ENCODE measurements around the gene POFUT2.

Gene POFUT2

GRCh38 chr21:45277101-45278045 lies 10.3 kb downstream of the POFUT2 start:
- Histone ChIP-seq H3K9me3 (ENCODE audit: low read length) (peaks cover 18% of the 10 kb centered on the region), H2AFZ (ENCODE audit: low read depth, low read length) (no peak overlapping the region), H3K4me1 (ENCODE audit: insufficient read depth, low read length) (no peaks in the 10 kb centered on the region), H3K27me3 (ENCODE audit: insufficient read depth, low read length) (no peaks in the 10 kb centered on the region), H3K4me3 (ENCODE audit: low read length) (no peak overlapping the region), H3K36me3 (ENCODE audit: insufficient read depth, low read length) (peaks cover 82% of the 10 kb centered on the region)

- no peak overlapping the region for H3K4me3 ChIP-seq (ENCODE audit: low read length)
- no peaks in the 10 kb centered on the region for H3K4me1 ChIP-seq (ENCODE audit: insufficient read depth, low read length)
- H3K36me3 ChIP-seq (ENCODE audit: insufficient read depth, low read length): peaks cover 84% of the 10 kb centered on the region
- no peak overlapping the region for H2AFZ ChIP-seq (ENCODE audit: low read depth, low read length)
- H3K9me3 ChIP-seq (ENCODE audit: low read length): peaks cover 22% of the 10 kb centered on the region
- H3K27me3 ChIP-seq (ENCODE audit: insufficient read depth, low read length): no peaks in the 10 kb centered on the region
Observed at GRCh38 chr21:45276596-45276995, 11.1 kb downstream of the POFUT2 start.

DNA sequence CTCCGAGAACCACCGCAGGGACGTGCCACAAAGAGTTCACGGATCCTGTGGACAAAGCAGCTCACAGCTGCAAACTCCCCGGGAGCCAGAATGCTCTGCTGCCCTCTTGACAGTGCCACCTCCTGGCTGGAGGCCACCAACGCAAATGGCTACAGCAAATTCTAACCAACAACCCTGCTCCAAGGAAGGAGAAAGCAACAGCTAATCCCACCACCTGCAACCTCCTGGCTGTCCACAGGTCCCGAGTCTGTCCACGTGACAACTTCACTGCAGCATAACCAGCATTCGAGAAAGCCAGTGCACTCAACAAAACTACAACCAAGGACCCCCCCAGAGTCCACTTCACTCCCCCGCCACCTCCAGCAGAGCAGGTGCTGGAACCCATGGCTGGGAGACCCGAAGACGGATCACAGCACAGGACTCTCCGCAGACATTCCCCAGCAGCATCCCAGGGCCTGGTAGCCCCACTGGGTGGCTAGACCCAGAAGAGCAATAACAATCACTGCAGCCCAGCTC lies 17.3 kb downstream of the POFUT2 start:
- peaks cover 38% of the 10 kb centered on the region for H3K9me3 ChIP-seq (ENCODE audit: low read length)
- no peak overlapping the region for H2AFZ ChIP-seq (ENCODE audit: low read depth, low read length)
- no peaks in the 10 kb centered on the region for H3K27me3 ChIP-seq (ENCODE audit: insufficient read depth, low read length)
- peaks cover 70% of the 10 kb centered on the region for H3K36me3 ChIP-seq (ENCODE audit: insufficient read depth, low read length)
- no peak overlapping the region for H3K4me3 ChIP-seq (ENCODE audit: low read length)
- no peaks in the 10 kb centered on the region for H3K4me1 ChIP-seq (ENCODE audit: insufficient read depth, low read length)

DNA sequence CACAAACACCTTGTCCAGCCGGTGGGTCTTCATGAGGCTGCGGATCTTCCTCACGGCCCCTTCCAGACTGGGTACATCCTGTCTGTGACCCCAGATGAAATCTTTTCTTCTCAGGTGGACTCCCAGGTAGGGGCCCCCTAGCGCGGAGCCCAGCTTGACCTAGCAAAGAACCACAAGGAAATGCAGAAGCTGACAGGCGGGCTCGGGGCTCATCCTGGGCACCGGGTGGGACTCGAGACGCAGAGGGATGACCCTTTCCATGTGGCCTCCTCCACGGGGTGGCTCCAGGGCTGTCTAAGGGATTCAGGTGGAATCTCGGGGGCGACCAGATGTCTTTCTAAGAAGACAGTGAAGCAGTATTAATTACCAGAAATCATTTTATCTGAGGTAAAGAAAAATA lies 17.8 kb downstream of the POFUT2 start:
- no peaks in the 10 kb centered on the region for H3K4me1 ChIP-seq (ENCODE audit: insufficient read depth, low read length)
- no peaks in the 10 kb centered on the region for H3K27me3 ChIP-seq (ENCODE audit: insufficient read depth, low read length)
- H3K4me3 ChIP-seq (ENCODE audit: low read length): no peak overlapping the region
- H2AFZ ChIP-seq (ENCODE audit: low read depth, low read length): no peak overlapping the region
- peaks cover 70% of the 10 kb centered on the region for H3K36me3 ChIP-seq (ENCODE audit: insufficient read depth, low read length)
- peaks cover 34% of the 10 kb centered on the region for H3K9me3 ChIP-seq (ENCODE audit: low read length)

GRCh38 chr21:45267390-45267760 lies 20.3 kb downstream of the POFUT2 start:
- Histone ChIP-seq H3K27me3 (ENCODE audit: insufficient read depth, low read length) (no peaks in the 10 kb centered on the region), H3K4me3 (ENCODE audit: low read length) (no peak overlapping the region), H3K4me1 (ENCODE audit: insufficient read depth, low read length) (no peaks in the 10 kb centered on the region), H3K36me3 (ENCODE audit: insufficient read depth, low read length) (peaks cover 67% of the 10 kb centered on the region), H3K9me3 (ENCODE audit: low read length) (peaks cover 25% of the 10 kb centered on the region), H2AFZ (ENCODE audit: low read depth, low read length) (no peak overlapping the region)

GRCh38 chr21:45266518-45267389 lies 20.9 kb downstream of the POFUT2 start:
- no peak overlapping the region for H3K4me3 ChIP-seq (ENCODE audit: low read length)
- peaks cover 62% of the 10 kb centered on the region for H3K36me3 ChIP-seq (ENCODE audit: insufficient read depth, low read length)
- no peak overlapping the region for H2AFZ ChIP-seq (ENCODE audit: low read depth, low read length)
- no peaks in the 10 kb centered on the region for H3K27me3 ChIP-seq (ENCODE audit: insufficient read depth, low read length)
- no peaks in the 10 kb centered on the region for H3K4me1 ChIP-seq (ENCODE audit: insufficient read depth, low read length)
- H3K9me3 ChIP-seq (ENCODE audit: low read length): peaks cover 22% of the 10 kb centered on the region

- peaks cover 55% of the 10 kb centered on the region for H3K36me3 ChIP-seq (ENCODE audit: insufficient read depth, low read length)
- H3K4me3 ChIP-seq (ENCODE audit: low read length): no peak overlapping the region
- H3K27me3 ChIP-seq (ENCODE audit: insufficient read depth, low read length): no peaks in the 10 kb centered on the region
- no peak overlapping the region for H2AFZ ChIP-seq (ENCODE audit: low read depth, low read length)
- H3K9me3 ChIP-seq (ENCODE audit: low read length): peaks cover 17% of the 10 kb centered on the region
- H3K4me1 ChIP-seq (ENCODE audit: insufficient read depth, low read length): no peaks in the 10 kb centered on the region
Observed at GRCh38 chr21:45265721-45266517, 21.8 kb downstream of the POFUT2 start.

DNA sequence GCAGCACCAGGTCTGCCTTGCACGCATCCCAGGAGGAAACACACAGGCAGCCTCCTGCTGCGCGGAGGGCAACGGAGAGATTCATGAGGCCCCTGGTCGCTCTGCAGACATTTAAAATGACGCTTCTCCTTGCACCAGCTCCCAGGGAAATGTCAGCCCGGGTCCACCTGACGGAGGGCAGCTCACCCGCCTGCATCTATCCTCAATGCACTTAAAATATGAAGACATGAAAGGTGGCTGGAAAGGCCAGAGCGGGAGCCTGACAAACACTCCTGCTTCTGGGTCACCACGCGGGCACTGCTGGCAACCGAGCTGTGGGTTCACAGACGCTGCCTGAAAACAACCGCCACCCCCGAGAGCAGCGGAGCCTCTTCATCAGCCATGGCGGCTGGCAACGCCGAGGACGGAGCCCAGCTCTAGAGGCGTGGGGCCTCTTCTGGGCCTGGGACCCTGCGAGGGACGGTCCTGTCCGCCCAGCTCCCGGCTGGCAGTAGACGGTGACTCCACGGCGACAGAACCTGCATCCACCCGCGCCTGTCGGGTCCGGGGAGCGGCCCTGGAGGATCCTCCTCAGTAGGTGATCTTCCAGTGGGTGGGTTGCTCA lies 22.7 kb downstream of the POFUT2 start:
- no peak overlapping the region for H3K4me3 ChIP-seq (ENCODE audit: low read length)
- no peaks in the 10 kb centered on the region for H3K4me1 ChIP-seq (ENCODE audit: insufficient read depth, low read length)
- H2AFZ ChIP-seq (ENCODE audit: low read depth, low read length): no peak overlapping the region
- peaks cover 47% of the 10 kb centered on the region for H3K36me3 ChIP-seq (ENCODE audit: insufficient read depth, low read length)
- H3K27me3 ChIP-seq (ENCODE audit: insufficient read depth, low read length): no peaks in the 10 kb centered on the region
- peaks cover 10% of the 10 kb centered on the region for H3K9me3 ChIP-seq (ENCODE audit: low read length)

DNA sequence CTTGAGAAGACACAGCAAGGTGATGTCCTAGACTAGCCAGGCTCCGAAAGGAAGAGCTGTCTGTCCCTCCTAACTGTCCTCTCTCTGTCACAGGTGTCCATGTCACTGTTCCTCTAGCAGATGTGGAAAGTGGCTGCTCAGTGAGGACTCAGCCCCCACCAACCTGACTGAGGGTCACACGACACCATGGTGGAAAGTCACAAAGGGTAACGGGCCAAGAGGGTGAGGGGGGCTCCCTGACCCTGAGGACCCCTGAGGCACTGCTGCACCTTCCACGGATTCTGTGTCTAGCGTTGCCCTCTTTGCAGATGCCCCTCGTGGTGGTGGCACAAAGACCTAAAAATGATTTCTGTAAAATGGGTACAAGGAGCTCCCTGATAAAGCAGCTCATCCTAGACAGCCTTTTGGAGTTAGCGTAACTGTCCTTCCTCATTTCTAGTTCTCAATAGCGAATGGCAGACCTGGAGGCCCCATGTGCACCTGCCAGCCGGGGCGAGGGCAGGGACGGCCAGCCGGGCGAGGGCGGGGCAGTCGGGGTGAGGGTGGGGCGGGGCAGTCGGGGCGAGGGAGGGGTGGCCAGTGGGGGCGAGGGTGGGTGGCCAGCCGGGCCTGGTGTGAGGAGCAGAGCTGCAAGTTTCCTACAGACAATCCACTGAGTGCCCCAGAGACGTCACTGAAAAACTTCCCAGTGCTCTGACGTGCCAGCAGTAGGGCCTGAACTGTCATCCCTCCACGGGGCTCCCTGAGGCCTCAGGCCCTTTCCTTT lies 23.4 kb downstream of the POFUT2 start:
- H3K27me3 ChIP-seq (ENCODE audit: insufficient read depth, low read length): no peaks in the 10 kb centered on the region
- peaks cover 47% of the 10 kb centered on the region for H3K36me3 ChIP-seq (ENCODE audit: insufficient read depth, low read length)
- no peaks in the 10 kb centered on the region for H3K4me1 ChIP-seq (ENCODE audit: insufficient read depth, low read length)
- H3K9me3 ChIP-seq (ENCODE audit: low read length): peaks cover 6% of the 10 kb centered on the region
- H3K4me3 ChIP-seq (ENCODE audit: low read length): no peak overlapping the region
- H2AFZ ChIP-seq (ENCODE audit: low read depth, low read length): no peak overlapping the region

DNA sequence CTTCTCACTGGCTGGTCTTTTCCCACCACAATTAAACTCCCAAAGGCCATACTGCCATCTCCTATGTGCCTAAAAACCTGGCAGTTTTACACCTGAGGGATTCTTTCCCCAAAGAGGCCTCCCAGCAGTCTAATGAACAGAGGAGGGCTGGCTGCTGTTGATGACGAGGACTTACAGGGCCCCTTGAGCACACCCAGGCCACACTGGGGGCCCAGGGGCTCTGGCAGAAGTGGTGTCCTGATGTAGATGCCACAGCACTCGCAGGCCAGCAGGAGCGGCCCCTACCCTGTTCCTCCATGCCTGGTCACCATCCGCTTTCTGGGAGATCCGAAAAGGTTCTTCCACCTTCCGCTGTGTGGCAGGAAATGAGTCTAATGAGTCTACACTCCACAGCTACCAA lies 24.2 kb downstream of the POFUT2 start:
- H3K9me3 ChIP-seq (ENCODE audit: low read length): peaks cover 6% of the 10 kb centered on the region
- H3K36me3 ChIP-seq (ENCODE audit: insufficient read depth, low read length): peaks cover 47% of the 10 kb centered on the region
- no peaks in the 10 kb centered on the region for H3K4me1 ChIP-seq (ENCODE audit: insufficient read depth, low read length)
- H3K4me3 ChIP-seq (ENCODE audit: low read length): no peak overlapping the region
- H2AFZ ChIP-seq (ENCODE audit: low read depth, low read length): no peak overlapping the region
- H3K27me3 ChIP-seq (ENCODE audit: insufficient read depth, low read length): no peaks in the 10 kb centered on the region

- no peaks in the 10 kb centered on the region for H3K4me1 ChIP-seq (ENCODE audit: insufficient read depth, low read length)
- no peak overlapping the region for H3K4me3 ChIP-seq (ENCODE audit: low read length)
- peaks cover 45% of the 10 kb centered on the region for H3K36me3 ChIP-seq (ENCODE audit: insufficient read depth, low read length)
- no peak overlapping the region for H2AFZ ChIP-seq (ENCODE audit: low read depth, low read length)
- peaks cover 4% of the 10 kb centered on the region for H3K9me3 ChIP-seq (ENCODE audit: low read length)
- H3K27me3 ChIP-seq (ENCODE audit: insufficient read depth, low read length): no peaks in the 10 kb centered on the region
Observed at GRCh38 chr21:45262616-45263015, 25.1 kb downstream of the POFUT2 start.

All from neuron (in vitro differentiated cells).